Adrenal gland (tissue), 5 donors: ENCODE data around the gene CCDC174.

Source experiments
- CTCF ChIP-seq, 6 experiments: fragments of 450-650 bp in 4 of 6; fragments of 200-600 bp in 2 of 6; sonication (generic) in 1 of 6; IDR thresholded peaks; 1 replicate in 5 of 6; 2 replicates in 1 of 6; pipeline versions ENCODE4 v1.5.1 to v1.8.0; 2016 to 2021; ENCODE audit warnings: antibody characterized with exemption in 6 of 6, mild to moderate bottlenecking in 2 of 6, moderate library complexity in 1 of 6
- POLR2A ChIP-seq, 2 donors: fragments of 450-650 bp; IDR thresholded peaks; one replicate each; pipeline ENCODE4 v1.6.1; 2017; ENCODE audit warnings: antibody characterized with exemption in 2 of 2, mild to moderate bottlenecking in 2 of 2, moderate library complexity in 1 of 2
- donor health status: DM: no; HTN: no; CAD: no.

DNA sequence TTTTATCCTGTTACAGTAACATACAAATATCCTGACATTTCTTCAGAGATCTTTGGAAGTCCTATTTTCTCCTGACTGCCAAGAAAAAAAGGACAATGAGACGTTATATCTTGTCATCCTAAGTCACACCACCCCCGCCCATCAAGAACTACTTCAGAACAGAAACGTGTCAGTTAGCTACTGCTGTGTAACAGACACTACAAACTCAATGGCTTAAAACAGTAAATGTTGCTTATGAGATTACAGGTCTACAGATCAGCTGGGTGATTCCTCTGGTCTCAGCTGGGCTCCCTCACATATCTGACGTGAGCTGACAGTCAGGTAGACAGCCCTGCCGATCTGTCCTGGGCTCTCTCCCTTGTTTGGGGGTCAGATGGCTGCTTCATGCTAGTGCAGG, 20.5 kb upstream of the CCDC174 start:
- no peak for TF ChIP-seq POLR2A (IDR thresholded peaks at IDR 0.05)
- no peak for TF ChIP-seq CTCF (IDR thresholded peaks at IDR 0.05)
